GM06990 (cell line): ENCODE data around the gene COMT.

Experiments
- DNase-seq: peaks from one replicate; pipeline ENCODE4 v3.0.0-alpha.2; 2011; ENCODE audit not compliant: insufficient read length; ENCODE audit errors: extremely low read depth
- H3K27me3 ChIP-seq: replicated peaks from 2 replicates; pipeline ENCODE4 v1.6.0; 2011; ENCODE audit warnings: low read length; ENCODE audit not compliant: control insufficient read depth, insufficient read depth
- H3K36me3 ChIP-seq: 2 replicates; pipeline ENCODE4 v1.5.1; 2011; ENCODE audit warnings: low read length; ENCODE audit not compliant: control insufficient read depth, insufficient read depth
- H3K4me3 ChIP-seq: replicated peaks from 2 replicates; pipeline ENCODE4 v1.5.1; 2011; ENCODE audit warnings: low read depth, mild to moderate bottlenecking, control low read depth, low read length
- TF ChIP-seq, protein P1 (sequence below): IDR thresholded peaks from 2 replicates; pipeline ENCODE4 v1.5.1; 2011; ENCODE audit warnings: low read length, control low read depth, mild to moderate bottlenecking, inconsistent platforms; ENCODE audit not compliant: insufficient read depth, poor library complexity, severe bottlenecking

The COMT gene

DNA sequence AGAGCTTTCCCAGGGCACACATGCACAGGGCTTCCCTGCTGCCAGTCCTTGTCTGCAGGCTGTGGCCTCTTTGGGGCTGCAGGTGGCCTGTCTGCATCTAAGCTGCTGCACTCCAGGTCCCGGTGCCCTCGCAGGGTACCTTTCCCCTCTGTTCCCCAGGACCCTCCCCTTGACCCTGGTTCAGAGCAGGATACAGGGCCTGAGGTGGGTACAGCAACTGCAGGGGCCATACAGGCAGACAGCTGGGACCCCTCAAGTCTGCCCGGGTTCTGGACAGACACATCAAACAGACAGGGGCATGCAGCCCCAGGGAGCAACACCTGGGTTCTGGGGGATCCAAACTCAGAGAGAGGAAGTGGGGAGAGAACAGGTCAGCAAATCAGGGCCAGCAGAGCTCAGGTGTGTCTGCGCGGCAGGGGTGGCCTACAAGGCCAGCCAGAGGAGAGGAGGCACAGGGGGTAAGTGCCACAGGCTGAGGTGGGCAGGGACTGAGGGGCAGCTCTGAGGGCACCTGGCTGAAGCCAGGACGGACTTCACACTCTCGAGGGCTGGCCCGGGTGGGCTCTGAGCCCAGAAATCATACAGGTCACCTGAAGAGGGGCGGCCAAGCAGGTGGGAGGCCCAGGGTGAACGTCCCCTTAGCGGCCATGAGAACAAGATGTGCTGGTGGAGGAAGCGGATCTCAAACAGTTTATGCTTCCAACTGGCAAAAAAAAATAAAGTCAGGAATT, 29.9 kb upstream of the COMT start:
- peaks cover 9% of the 10 kb centered on the region for H3K36me3 ChIP-seq
- DNase-seq: no peak
- no peaks in the 10 kb centered on the region for H3K27me3 ChIP-seq
- H3K4me3 ChIP-seq: no peak overlapping the region
- TF ChIP-seq, protein P1, sequence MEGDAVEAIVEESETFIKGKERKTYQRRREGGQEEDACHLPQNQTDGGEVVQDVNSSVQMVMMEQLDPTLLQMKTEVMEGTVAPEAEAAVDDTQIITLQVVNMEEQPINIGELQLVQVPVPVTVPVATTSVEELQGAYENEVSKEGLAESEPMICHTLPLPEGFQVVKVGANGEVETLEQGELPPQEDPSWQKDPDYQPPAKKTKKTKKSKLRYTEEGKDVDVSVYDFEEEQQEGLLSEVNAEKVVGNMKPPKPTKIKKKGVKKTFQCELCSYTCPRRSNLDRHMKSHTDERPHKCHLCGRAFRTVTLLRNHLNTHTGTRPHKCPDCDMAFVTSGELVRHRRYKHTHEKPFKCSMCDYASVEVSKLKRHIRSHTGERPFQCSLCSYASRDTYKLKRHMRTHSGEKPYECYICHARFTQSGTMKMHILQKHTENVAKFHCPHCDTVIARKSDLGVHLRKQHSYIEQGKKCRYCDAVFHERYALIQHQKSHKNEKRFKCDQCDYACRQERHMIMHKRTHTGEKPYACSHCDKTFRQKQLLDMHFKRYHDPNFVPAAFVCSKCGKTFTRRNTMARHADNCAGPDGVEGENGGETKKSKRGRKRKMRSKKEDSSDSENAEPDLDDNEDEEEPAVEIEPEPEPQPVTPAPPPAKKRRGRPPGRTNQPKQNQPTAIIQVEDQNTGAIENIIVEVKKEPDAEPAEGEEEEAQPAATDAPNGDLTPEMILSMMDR: no peak

DNA sequence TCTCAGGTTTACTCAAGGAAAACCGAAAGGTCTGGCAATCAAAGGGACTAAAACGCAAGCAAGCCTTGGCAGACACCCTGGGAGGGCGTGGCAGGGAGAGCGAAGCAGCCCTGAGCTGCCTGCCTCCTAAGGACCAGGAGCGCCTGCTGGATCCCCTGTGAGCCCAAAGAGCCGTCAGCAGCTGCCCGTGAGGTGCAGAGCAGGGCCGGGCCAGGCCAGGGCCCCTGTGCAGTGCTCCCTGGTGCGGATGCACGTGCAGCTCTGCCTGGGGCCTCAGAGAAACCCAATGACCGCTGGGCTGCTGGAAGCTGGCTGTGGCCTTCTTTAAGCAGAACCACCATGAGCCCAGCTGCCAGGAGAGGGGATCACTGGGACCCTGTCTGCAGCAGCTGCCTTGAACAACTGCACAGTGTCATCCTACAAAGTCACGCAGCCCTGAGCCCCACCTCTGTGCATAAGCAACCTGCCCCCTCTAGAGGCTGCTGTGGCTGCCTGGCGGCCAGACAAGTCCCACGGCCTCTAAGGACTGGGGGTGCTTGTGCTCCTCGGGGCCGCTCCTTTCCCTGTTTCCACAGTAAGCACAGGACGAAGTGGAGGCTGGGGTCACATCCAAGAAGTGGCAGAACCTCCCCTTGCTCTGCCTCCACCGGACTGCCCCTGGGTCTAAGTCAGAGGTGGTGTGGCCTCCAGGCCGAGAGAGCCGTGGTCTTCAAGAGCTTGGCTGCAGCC, 29.1 kb upstream of the COMT start:
- H3K4me3 ChIP-seq: no peak overlapping the region
- H3K36me3 ChIP-seq: peaks cover 9% of the 10 kb centered on the region
- H3K27me3 ChIP-seq: no peaks in the 10 kb centered on the region
- DNase-seq: no peak
- TF ChIP-seq, protein P1: no peak

DNA sequence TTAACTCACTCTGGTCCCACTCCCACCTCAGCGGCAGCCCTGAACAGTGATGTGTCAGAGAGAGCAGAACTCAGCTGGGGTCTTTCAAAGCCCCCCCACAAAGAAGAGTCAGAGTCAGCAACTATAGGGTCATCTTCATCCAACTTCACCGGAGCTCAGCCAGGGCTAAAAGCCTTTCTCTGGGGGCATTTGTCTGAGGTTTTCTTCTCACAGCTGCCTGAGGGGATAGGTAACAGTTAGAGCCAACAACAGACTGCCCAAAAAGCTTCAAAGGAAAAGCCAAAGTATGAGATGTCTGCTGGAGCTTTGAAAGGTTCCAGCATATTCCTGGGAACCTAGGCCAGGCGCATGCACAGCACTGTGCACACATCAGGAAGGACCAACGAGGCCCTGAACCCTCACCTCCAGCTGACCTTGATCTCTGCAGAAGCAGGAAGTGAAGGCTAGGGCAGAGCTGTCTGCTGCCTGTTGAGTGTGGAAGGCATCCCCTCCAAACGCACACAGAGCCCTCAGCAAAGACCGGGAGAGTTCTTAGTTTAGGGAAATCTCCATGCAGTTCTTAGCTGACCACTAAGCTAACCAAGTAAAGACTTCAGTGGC, 28.1 kb upstream of the COMT start:
- no peak for DNase-seq

DNA sequence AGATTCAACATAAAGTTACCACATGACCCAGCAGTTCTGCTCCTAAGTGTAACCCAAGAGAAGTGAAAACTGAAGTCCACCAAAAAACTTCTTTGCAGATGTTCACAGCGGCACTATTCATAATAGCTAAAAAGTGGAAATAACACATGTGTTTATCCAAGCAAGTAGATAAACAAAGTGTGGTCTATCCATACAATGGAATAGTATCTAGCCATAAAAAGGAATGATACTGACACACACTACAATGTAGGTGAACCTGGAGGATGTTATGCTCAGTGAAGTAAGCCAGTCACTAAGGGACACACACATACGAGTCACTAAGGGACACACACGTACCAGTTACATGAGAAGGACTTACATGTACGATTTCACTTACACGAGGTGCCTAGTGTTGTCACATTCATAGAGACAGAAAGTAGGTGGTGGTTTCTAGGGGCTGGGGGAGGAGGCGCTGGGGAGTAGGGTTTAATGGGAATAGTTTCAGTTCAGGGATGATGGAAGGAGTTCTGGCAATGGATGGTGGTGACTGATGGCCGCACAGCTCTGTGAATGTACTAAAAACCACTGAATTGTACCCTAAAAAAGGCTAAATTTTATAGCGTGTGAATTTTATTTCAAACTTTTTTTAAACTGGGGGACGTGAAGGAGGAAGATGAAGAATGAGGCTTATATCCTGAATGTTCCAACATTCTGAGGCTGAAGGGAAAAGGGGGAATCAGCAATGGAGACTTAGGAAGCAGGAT, 27.2 kb upstream of the COMT start:
- H3K36me3 ChIP-seq: peaks cover 9% of the 10 kb centered on the region
- DNase-seq: no peak
- TF ChIP-seq, protein P1: no peak
- H3K27me3 ChIP-seq: no peaks in the 10 kb centered on the region
- H3K4me3 ChIP-seq: no peak overlapping the region

More for the DNA sequence above, 28.1 kb upstream of the COMT start:
- H3K36me3 ChIP-seq: peaks cover 9% of the 10 kb centered on the region
- H3K27me3 ChIP-seq: no peaks in the 10 kb centered on the region
- no peak overlapping the region for H3K4me3 ChIP-seq
- TF ChIP-seq, protein P1: no peak

DNA sequence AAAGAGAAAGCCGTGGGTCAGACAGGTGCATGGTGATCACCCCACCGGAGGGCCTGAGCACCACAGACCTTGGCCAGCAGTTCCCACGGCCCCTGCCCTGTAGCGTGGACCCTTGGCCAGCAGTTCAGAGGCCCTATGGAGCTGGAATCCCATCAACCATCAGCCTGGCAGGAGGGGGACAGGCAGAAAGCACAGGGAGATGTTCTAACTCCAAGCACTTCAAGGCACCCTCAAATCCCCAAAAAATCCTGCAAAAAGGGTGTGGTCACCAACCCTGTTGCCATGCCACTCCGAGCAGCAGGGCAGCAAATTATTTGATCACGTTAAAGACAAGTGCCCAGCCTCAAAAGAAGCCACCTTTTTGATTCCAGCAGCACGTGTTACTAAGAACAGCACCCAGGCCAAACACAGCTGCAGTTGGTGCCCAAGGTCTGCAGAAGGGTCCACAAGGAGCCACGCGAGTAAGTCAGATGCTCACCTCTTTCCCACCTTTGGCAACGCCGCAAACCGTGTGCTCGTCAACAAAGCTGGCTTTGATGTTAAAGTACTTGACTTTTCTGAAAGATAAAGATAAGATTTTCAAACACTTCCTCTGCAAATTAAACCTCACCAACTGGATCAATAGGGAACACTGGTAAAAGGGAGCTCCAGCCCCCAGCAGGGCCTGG, 26.2 kb upstream of the COMT start:
- Histone ChIP-seq H3K27me3 (no peaks in the 10 kb centered on the region), H3K36me3 (peaks cover 9% of the 10 kb centered on the region), H3K4me3 (no peak overlapping the region)
- TF ChIP-seq, protein P1: no peak
- no peak for DNase-seq
